Fibroblast of gingiva (primary cell): ENCODE results near the gene SUCNR1.
"Not testable (repeated sequence)": the region's sequence is repeated elsewhere in the genome, so short reads cannot be mapped to it uniquely, and the experiment has no call there.

Source experiments
- DNase-seq: peaks from one replicate; pipeline ENCODE4 v3.0.0-alpha.2; 2011; ENCODE audit warnings: low read depth

SUCNR1 gene

GRCh38 chr3:151873398-151873797, at the start of gene SUCNR1:
Gene SUCNR1 (plus strand): TSS chr3:151873643. CDS start chr3:151879893, 6,250 bp downstream.
- DNase-seq, result no peak

GRCh38 chr3:151827816-151828215, 45.6 kb upstream of the SUCNR1 start:
- no peak for DNase-seq

GRCh38 chr3:151835751-151836525, 37.5 kb upstream of the SUCNR1 start:
- DNase-seq, result peak; percentile 20

- peak; percentile 47 for DNase-seq
Observed at GRCh38 chr3:151837057-151837456, 36.4 kb upstream of the SUCNR1 start.

- peak; percentile 80 for DNase-seq
Observed at GRCh38 chr3:151838574-151839312, 34.7 kb upstream of the SUCNR1 start.

- no peak for DNase-seq
Observed at GRCh38 chr3:151839313-151839631, 34.2 kb upstream of the SUCNR1 start.

- no peak for DNase-seq
Observed at GRCh38 chr3:151841801-151842200, 31.6 kb upstream of the SUCNR1 start.

GRCh38 chr3:151843275-151843674, 30.2 kb upstream of the SUCNR1 start:
- DNase-seq, result peak; percentile 23

- no peak for DNase-seq
Observed at GRCh38 chr3:151845306-151845905, 28.0 kb upstream of the SUCNR1 start.

- DNase-seq, result not testable (repeated sequence)
Observed at GRCh38 chr3:151850065-151850464, 23.4 kb upstream of the SUCNR1 start.

GRCh38 chr3:151852074-151852811, 21.2 kb upstream of the SUCNR1 start:
- DNase-seq, result no peak

- DNase-seq, result no peak
Observed at GRCh38 chr3:151856118-151856517, 17.3 kb upstream of the SUCNR1 start.

- DNase-seq, result no peak
Observed at GRCh38 chr3:151856641-151857040, 16.8 kb upstream of the SUCNR1 start.

- DNase-seq, result no peak
Observed at GRCh38 chr3:151859233-151859673, 14.2 kb upstream of the SUCNR1 start.

GRCh38 chr3:151859905-151860304, 13.5 kb upstream of the SUCNR1 start:
- DNase-seq, result no peak

- DNase-seq, result no peak
Observed at GRCh38 chr3:151863611-151864010, 9.8 kb upstream of the SUCNR1 start.

- peak; percentile 72 for DNase-seq
Observed at GRCh38 chr3:151864423-151865101, 8.9 kb upstream of the SUCNR1 start.

- no peak for DNase-seq
Observed at GRCh38 chr3:151866711-151867410, 6.6 kb upstream of the SUCNR1 start.

GRCh38 chr3:151867666-151868065, 5.8 kb upstream of the SUCNR1 start:
- no peak for DNase-seq

GRCh38 chr3:151869181-151869580, 4.3 kb upstream of the SUCNR1 start:
- no peak for DNase-seq
